H1 (cell line): ENCODE measurements around the gene MRPS27. TPM values are rescaled to one million over a fixed set of nuclear protein-coding genes. Genes with fewer than 3 reads are reported as not detected.

Source experiments
- BCL11A ChIP-seq, 2 experiments: IDR thresholded peaks; one replicate each; pipeline ENCODE4 v1.6.1; 2011; ENCODE audit warnings: low read depth in 2 of 2, low read length in 2 of 2, mild to moderate bottlenecking in 2 of 2
- BRCA1 ChIP-seq: IDR thresholded peaks from 2 replicates; pipeline ENCODE4 v1.6.1; 2012; ENCODE audit warnings: low read depth, low read length, improper control_type of control experiment
- CREB1 ChIP-seq: IDR thresholded peaks from 2 replicates; pipeline ENCODE4 v1.6.1; 2012; ENCODE audit warnings: inconsistent platforms
- MAX ChIP-seq: IDR thresholded peaks from 2 replicates; pipeline ENCODE4 v1.6.1; 2012; ENCODE audit warnings: inconsistent platforms
- RAD21 ChIP-seq, 2 experiments: IDR thresholded peaks in 1 of 2; conservative IDR thresholded peaks in 1 of 2; 2 replicates each; pipeline ENCODE4 v1.6.1; 2011; ENCODE audit warnings: low read depth in 2 of 2, low read length in 2 of 2, improper control_type of control experiment in 1 of 2, inconsistent platforms in 1 of 2, mild to moderate bottlenecking in 1 of 2, moderate library complexity in 1 of 2
- SP4 ChIP-seq: IDR thresholded peaks from 2 replicates; pipeline ENCODE4 v1.6.1; 2012; ENCODE audit warnings: low read length, inconsistent platforms
- SRF ChIP-seq: IDR thresholded peaks from 2 replicates; pipeline ENCODE4 v1.6.1; 2011; ENCODE audit warnings: mild to moderate bottlenecking, low read depth, low read length, moderate library complexity
- SUZ12 ChIP-seq: fragments of 200-600 bp; sonication (generic); IDR thresholded peaks from 2 replicates; pipeline ENCODE4 v1.6.1; 2012; ENCODE audit warnings: mild to moderate bottlenecking, inconsistent platforms, low read length, moderate library complexity, mixed read lengths
- TAF1 ChIP-seq: IDR thresholded peaks from 2 replicates; pipeline ENCODE4 v1.6.1; 2011; ENCODE audit warnings: mild to moderate bottlenecking, low read depth, low read length
- YY1 ChIP-seq: IDR thresholded peaks from 2 replicates; pipeline ENCODE4 v1.6.1; 2011; ENCODE audit warnings: low read depth, mild to moderate bottlenecking, low read length
- polyA plus RNA-seq, 7 experiments: library from polyadenylated mRNA; depleted of rRNA in 3 of 7; stranded (reverse) in 5 of 7; unstranded in 2 of 7; fragments of >200 nt in 5 of 7; fragments of 200-250 nt in 2 of 7; gene quantifications; 1 replicate in 5 of 7; 2 replicates in 1 of 7; 4 replicates in 1 of 7; pipeline versions ENCODE4 v1.2.1 to v1.2.3, GENCODE V29; 2011 to 2013; ENCODE audit warnings: missing spikeins in 2 of 7, mixed read lengths in 2 of 7
- total RNA-seq: library from RNA; stranded (reverse); fragmentation: NEBNext Ultra II Directional; extraction: Animal tissue kit (Norgen Biotek cat#: 25700); gene quantifications from 2 replicates; pipeline ENCODE4 v1.2.1, GENCODE V29; 2021
- TF ChIP-seq, protein P1 (sequence below): fragments of 300-600 bp; sonication (generic); IDR thresholded peaks from 2 replicates; pipeline ENCODE4 v1.7.1; 2012; ENCODE audit warnings: low read length, moderate library complexity, mild to moderate bottlenecking, inconsistent platforms; ENCODE audit not compliant: insufficient replicate concordance
- TF ChIP-seq, protein P2 (sequence below): IDR thresholded peaks from 2 replicates; pipeline ENCODE4 v1.6.1; 2012; ENCODE audit warnings: inconsistent platforms

The MRPS27 gene
- total and polyA plus RNA-seq, 2 of the 8 experiments (the other 6 are each of a cell fraction or from before 2014, with no cell fraction given): 93.2 to 102 TPM

- TF ChIP-seq, protein P1, sequence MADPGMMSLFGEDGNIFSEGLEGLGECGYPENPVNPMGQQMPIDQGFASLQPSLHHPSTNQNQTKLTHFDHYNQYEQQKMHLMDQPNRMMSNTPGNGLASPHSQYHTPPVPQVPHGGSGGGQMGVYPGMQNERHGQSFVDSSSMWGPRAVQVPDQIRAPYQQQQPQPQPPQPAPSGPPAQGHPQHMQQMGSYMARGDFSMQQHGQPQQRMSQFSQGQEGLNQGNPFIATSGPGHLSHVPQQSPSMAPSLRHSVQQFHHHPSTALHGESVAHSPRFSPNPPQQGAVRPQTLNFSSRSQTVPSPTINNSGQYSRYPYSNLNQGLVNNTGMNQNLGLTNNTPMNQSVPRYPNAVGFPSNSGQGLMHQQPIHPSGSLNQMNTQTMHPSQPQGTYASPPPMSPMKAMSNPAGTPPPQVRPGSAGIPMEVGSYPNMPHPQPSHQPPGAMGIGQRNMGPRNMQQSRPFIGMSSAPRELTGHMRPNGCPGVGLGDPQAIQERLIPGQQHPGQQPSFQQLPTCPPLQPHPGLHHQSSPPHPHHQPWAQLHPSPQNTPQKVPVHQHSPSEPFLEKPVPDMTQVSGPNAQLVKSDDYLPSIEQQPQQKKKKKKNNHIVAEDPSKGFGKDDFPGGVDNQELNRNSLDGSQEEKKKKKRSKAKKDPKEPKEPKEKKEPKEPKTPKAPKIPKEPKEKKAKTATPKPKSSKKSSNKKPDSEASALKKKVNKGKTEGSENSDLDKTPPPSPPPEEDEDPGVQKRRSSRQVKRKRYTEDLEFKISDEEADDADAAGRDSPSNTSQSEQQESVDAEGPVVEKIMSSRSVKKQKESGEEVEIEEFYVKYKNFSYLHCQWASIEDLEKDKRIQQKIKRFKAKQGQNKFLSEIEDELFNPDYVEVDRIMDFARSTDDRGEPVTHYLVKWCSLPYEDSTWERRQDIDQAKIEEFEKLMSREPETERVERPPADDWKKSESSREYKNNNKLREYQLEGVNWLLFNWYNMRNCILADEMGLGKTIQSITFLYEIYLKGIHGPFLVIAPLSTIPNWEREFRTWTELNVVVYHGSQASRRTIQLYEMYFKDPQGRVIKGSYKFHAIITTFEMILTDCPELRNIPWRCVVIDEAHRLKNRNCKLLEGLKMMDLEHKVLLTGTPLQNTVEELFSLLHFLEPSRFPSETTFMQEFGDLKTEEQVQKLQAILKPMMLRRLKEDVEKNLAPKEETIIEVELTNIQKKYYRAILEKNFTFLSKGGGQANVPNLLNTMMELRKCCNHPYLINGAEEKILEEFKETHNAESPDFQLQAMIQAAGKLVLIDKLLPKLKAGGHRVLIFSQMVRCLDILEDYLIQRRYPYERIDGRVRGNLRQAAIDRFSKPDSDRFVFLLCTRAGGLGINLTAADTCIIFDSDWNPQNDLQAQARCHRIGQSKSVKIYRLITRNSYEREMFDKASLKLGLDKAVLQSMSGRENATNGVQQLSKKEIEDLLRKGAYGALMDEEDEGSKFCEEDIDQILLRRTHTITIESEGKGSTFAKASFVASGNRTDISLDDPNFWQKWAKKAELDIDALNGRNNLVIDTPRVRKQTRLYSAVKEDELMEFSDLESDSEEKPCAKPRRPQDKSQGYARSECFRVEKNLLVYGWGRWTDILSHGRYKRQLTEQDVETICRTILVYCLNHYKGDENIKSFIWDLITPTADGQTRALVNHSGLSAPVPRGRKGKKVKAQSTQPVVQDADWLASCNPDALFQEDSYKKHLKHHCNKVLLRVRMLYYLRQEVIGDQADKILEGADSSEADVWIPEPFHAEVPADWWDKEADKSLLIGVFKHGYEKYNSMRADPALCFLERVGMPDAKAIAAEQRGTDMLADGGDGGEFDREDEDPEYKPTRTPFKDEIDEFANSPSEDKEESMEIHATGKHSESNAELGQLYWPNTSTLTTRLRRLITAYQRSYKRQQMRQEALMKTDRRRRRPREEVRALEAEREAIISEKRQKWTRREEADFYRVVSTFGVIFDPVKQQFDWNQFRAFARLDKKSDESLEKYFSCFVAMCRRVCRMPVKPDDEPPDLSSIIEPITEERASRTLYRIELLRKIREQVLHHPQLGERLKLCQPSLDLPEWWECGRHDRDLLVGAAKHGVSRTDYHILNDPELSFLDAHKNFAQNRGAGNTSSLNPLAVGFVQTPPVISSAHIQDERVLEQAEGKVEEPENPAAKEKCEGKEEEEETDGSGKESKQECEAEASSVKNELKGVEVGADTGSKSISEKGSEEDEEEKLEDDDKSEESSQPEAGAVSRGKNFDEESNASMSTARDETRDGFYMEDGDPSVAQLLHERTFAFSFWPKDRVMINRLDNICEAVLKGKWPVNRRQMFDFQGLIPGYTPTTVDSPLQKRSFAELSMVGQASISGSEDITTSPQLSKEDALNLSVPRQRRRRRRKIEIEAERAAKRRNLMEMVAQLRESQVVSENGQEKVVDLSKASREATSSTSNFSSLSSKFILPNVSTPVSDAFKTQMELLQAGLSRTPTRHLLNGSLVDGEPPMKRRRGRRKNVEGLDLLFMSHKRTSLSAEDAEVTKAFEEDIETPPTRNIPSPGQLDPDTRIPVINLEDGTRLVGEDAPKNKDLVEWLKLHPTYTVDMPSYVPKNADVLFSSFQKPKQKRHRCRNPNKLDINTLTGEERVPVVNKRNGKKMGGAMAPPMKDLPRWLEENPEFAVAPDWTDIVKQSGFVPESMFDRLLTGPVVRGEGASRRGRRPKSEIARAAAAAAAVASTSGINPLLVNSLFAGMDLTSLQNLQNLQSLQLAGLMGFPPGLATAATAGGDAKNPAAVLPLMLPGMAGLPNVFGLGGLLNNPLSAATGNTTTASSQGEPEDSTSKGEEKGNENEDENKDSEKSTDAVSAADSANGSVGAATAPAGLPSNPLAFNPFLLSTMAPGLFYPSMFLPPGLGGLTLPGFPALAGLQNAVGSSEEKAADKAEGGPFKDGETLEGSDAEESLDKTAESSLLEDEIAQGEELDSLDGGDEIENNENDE: no peak
- TF ChIP-seq YY1 (no peak), BRCA1 (no peak), SRF (no peak), MAX (no peak), BCL11A (IDR thresholded peaks at IDR 0.05; ENCODE audit: low read depth in 2 of 2, low read length in 2 of 2) (no peak), SP4 (no peak), TAF1 (no peak), CREB1 (no peak), RAD21 (IDR thresholded peaks at IDR 0.05 in 1 of 2, conservative IDR thresholded peaks at IDR 0.05 in 1 of 2; ENCODE audit: low read depth in 2 of 2, low read length in 2 of 2) (no peak), SUZ12 (no peak)
- TF ChIP-seq, protein P2, sequence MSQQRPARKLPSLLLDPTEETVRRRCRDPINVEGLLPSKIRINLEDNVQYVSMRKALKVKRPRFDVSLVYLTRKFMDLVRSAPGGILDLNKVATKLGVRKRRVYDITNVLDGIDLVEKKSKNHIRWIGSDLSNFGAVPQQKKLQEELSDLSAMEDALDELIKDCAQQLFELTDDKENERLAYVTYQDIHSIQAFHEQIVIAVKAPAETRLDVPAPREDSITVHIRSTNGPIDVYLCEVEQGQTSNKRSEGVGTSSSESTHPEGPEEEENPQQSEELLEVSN: no peak
Measured at GRCh38 chr5:72233835-72234234, 86.2 kb downstream of the MRPS27 start (continued).
